Measurements from ENCODE around the gene NSD1. TPM values are rescaled to one million over a fixed set of nuclear protein-coding genes. Genes with fewer than 3 reads are reported as not detected.

The NSD1 gene
- total and polyA plus RNA-seq, 2 donors: 14.7 to 85.7 TPM

GRCh38 chr5:177093082-177093712 lies 40.4 kb upstream of the NSD1 start:
- H3K36me3 ChIP-seq (ENCODE audit: insufficient read depth): no peaks in the 10 kb centered on the region
- no peaks in the 10 kb centered on the region for H3K4me1 ChIP-seq (ENCODE audit: insufficient read depth)
- WGBS: 94% methylated on average over 40 of the region's 40 CpGs
- H3K27ac ChIP-seq (ENCODE audit: low read depth): no peak overlapping the region
- no peak for DNase-seq (ENCODE audit: extremely low spot score)
- H3K4me3 ChIP-seq (ENCODE audit: low read depth, low read length): no peak overlapping the region

DNA sequence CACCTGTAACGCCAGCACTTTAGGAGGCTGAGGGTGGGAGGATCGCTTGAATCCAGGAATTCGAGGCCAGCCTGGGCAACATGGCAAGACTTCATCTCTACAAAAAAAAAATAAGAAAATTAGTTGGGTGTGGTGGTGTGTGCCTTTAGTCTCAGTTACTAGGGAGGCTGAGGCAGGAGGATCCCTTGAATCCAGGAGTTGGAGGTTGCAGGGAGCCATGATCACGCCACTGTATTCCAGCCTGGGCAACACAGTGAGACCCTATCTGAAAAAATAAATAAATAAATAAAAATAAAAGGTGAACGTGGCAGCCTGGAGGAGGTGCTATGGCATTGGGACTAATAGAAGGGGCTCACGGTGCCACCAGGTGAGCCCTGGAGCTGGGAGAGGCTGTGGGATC lies 39.8 kb upstream of the NSD1 start:
- Histone ChIP-seq H3K36me3 (ENCODE audit: insufficient read depth) (no peaks in the 10 kb centered on the region), H3K4me3 (ENCODE audit: low read depth, low read length) (no peak overlapping the region), H3K4me1 (ENCODE audit: insufficient read depth) (no peaks in the 10 kb centered on the region), H3K27ac (ENCODE audit: low read depth) (no peak overlapping the region)
- DNase-seq (ENCODE audit: extremely low spot score): no peak
- WGBS: 96% methylated on average over 6 of the region's 6 CpGs

GRCh38 chr5:177094224-177095087 lies 39.1 kb upstream of the NSD1 start:
- 41% methylated on average over 12 of the region's 12 CpGs for WGBS
- Histone ChIP-seq H3K4me3 (ENCODE audit: low read depth, low read length) (no peak overlapping the region), H3K36me3 (ENCODE audit: insufficient read depth) (no peaks in the 10 kb centered on the region), H3K4me1 (ENCODE audit: insufficient read depth) (no peaks in the 10 kb centered on the region), H3K27ac (ENCODE audit: low read depth) (peak overlapping the region; percentile 55)
- no peak for DNase-seq (ENCODE audit: extremely low spot score)

GRCh38 chr5:177095088-177095669 lies 38.4 kb upstream of the NSD1 start:
- no peak for DNase-seq (ENCODE audit: extremely low spot score)
- Histone ChIP-seq H3K27ac (ENCODE audit: low read depth) (no peak overlapping the region), H3K4me3 (ENCODE audit: low read depth, low read length) (no peak overlapping the region), H3K4me1 (ENCODE audit: insufficient read depth) (no peaks in the 10 kb centered on the region), H3K36me3 (ENCODE audit: insufficient read depth) (no peaks in the 10 kb centered on the region)
- 74% methylated on average over 28 of the region's 28 CpGs for WGBS

DNA sequence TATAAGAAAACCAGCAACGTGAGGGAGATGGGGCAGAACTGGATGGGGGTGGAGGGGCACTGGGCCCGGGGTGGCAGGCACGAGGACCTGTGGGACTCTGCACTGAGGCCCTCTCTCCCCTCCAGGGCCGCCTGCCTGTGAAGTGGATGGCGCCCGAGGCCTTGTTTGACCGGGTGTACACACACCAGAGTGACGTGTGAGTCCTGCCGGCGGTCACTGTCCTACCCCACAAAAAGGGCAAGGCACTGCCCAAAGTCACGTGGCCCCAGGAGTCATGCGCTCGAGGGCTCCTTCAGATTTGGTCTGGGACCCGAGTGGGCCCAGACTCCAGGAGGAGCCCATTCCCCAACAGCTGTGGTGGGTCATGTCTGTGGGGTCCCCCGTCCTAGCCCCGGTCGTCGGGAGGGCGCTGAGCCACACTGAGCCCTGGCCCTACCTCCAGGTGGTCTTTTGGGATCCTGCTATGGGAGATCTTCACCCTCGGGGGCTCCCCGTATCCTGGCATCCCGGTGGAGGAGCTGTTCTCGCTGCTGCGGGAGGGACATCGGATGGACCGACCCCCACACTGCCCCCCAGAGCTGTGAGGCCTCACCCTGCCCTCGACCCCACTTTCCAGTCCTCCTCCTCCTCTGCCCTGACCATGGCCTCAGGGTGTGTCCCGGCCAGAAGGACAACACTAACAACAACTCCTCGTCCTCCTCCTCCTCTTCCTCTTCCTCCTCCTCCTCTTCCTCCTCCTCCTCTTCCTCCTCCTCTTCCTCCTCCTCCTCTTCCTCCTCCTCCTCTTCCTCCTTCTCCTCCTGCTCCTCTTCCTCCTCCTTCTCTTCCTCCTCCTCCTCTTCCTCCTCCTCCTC lies 37.2 kb upstream of the NSD1 start:
- Histone ChIP-seq H3K36me3 (ENCODE audit: insufficient read depth) (no peaks in the 10 kb centered on the region), H3K4me3 (ENCODE audit: low read depth, low read length) (no peak overlapping the region), H3K4me1 (ENCODE audit: insufficient read depth) (no peaks in the 10 kb centered on the region), H3K27ac (ENCODE audit: low read depth) (no peak overlapping the region)
- 87% methylated on average over 29 of the region's 29 CpGs for WGBS
- DNase-seq (ENCODE audit: extremely low spot score): no peak

DNA sequence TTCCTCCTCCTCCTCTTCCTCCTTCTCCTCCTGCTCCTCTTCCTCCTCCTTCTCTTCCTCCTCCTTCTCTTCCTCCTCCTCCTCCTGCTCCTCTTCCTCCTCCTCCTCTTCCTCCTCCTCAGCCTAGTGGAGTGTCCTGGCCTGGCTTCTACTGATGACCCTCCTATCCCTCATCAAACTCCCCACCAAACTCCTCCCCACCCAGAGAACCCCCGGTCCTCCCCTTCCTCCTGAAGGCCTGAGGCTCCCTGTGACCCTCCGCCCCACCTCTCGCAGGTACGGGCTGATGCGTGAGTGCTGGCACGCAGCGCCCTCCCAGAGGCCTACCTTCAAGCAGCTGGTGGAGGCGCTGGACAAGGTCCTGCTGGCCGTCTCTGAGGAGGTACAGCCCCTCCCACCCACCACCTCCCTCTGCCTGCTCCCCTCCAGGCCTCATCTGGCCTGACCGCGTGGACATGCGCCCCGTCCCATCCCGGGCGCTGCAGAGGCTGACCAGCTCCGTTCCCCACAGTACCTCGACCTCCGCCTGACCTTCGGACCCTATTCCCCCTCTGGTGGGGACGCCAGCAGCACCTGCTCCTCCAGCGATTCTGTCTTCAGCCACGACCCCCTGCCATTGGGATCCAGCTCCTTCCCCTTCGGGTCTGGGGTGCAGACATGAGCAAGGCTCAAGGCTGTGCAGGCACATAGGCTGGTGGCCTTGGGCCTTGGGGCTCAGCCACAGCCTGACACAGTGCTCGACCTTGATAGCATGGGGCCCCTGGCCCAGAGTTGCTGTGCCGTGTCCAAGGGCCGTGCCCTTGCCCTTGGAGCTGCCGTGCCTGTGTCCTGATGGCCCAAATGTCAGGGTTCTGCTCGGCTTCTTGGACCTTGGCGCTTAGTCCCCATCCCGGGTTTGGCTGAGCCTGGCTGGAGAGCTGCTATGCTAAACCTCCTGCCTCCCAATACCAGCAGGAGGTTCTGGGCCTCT lies 36.3 kb upstream of the NSD1 start:
- WGBS: 90% methylated on average over 30 of the region's 30 CpGs
- peak overlapping the region; percentile 14 for H3K27ac ChIP-seq (ENCODE audit: low read depth)
- H3K36me3 ChIP-seq (ENCODE audit: insufficient read depth): no peaks in the 10 kb centered on the region
- no peak for DNase-seq (ENCODE audit: extremely low spot score)
- no peak overlapping the region for H3K4me3 ChIP-seq (ENCODE audit: low read depth, low read length)
- H3K4me1 ChIP-seq (ENCODE audit: insufficient read depth): no peaks in the 10 kb centered on the region

GRCh38 chr5:177098120-177098469 lies 35.5 kb upstream of the NSD1 start:
- DNase-seq (ENCODE audit: extremely low spot score): no peak
- H3K27ac ChIP-seq (ENCODE audit: low read depth): peak overlapping the region; percentile 64
- H3K4me1 ChIP-seq (ENCODE audit: insufficient read depth): no peaks in the 10 kb centered on the region
- H3K4me3 ChIP-seq (ENCODE audit: low read depth, low read length): no peak overlapping the region
- no peaks in the 10 kb centered on the region for H3K36me3 ChIP-seq (ENCODE audit: insufficient read depth)
- WGBS: 67% methylated on average over 6 of the region's 6 CpGs

DNA sequence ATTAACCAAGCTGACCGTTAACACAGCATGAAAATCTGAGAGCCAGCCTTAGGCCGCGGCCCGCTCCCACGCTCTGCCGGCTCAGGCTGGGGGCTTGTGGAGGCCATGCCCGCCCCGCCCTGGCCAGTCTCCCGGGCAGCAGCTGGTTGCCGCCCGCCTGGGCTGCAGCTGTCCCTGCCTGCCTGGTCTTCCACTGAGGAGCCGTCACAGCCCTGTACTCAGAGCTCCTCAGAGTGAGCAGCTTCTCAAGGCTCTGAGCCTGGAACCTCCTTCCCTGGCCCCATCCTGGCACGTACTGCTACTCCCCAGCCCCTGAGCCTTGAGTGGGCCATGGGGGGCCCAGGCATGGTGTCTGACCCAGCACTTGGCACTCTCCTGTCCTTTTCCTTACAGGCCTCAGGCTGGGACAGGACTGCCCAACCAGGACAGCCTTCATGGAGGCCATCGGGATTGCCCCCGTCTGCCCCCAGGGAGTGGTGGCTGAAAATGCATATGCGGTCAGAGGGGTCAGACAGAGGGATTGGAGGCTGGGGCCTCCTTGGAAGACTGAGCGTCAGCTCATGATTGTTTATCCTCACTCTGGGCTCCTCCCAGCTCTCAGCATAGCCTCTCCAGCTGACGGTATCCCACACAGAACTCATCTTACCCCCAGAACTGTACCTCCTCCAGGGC lies 35.0 kb upstream of the NSD1 start:
- H3K27ac ChIP-seq (ENCODE audit: low read depth): peak overlapping the region; percentile 64
- H3K4me1 ChIP-seq (ENCODE audit: insufficient read depth): no peaks in the 10 kb centered on the region
- H3K4me3 ChIP-seq (ENCODE audit: low read depth, low read length): no peak overlapping the region
- H3K36me3 ChIP-seq (ENCODE audit: insufficient read depth): no peaks in the 10 kb centered on the region
- 50% methylated on average over 18 of the region's 18 CpGs for WGBS
- DNase-seq (ENCODE audit: extremely low spot score): no peak

DNA sequence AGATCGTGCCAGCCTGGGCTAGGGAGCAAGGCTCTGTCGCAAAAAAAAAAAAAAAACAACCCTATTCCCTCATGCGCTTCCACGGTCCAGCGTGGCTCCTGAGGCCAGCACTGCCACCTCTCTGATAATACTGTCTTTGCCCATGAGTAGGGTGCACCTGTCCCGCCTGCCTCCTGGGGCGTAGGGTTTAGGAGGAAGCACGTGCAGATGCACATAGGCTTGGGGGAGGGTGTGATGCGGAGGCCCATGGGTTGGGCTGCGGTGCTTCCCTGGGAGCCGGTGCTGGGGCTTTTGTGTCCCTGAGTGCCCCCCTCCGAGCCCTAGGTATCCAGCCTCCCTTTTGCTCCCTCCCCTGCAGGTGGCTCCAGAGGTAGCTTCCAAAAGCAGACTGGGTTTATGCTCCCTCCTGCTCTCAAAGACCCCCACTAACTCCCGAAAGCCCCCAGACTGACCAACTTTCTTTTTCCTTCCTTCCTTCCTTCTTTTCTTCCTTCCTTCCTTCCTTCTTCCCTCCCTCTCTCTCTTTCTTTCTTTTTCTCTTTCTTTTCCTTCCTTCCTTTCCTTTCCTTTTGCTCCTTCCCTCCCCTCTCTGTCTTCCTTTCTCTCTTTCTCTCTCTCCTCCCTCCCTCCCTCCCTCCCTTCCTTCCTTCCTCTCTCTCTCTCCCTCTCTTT lies 34.0 kb upstream of the NSD1 start:
- Histone ChIP-seq H3K4me3 (ENCODE audit: low read depth, low read length) (no peak overlapping the region), H3K36me3 (ENCODE audit: insufficient read depth) (no peaks in the 10 kb centered on the region), H3K4me1 (ENCODE audit: insufficient read depth) (no peaks in the 10 kb centered on the region), H3K27ac (ENCODE audit: low read depth) (no peak overlapping the region)
- DNase-seq (ENCODE audit: extremely low spot score): no peak
- WGBS: 67% methylated on average over 13 of the region's 13 CpGs

DNA sequence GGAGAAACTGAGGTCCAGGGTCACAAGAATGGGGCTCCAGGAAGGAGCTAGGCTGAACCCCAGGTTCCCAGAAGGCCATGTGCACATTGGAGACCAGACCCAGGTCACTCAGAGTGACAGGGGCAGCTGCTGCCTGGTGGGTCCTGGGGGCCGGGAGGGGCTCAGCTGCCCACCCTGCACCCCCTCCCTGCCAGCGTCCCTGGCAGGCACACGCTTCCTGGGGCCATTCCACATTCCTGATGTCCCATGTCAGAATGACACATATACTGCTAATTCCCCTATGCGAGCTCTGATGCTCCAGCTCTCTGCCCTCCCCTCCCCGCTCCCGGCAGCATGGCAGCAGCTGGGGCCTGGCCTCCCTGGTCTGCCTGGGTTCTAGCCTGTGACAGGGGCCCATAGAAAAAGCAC lies 32.9 kb upstream of the NSD1 start:
- WGBS: 40% methylated on average over 6 of the region's 6 CpGs
- no peaks in the 10 kb centered on the region for H3K36me3 ChIP-seq (ENCODE audit: insufficient read depth)
- H3K27ac ChIP-seq (ENCODE audit: low read depth): no peak overlapping the region
- H3K4me1 ChIP-seq (ENCODE audit: insufficient read depth): no peaks in the 10 kb centered on the region
- DNase-seq (ENCODE audit: extremely low spot score): no peak
- no peak overlapping the region for H3K4me3 ChIP-seq (ENCODE audit: low read depth, low read length)

DNA sequence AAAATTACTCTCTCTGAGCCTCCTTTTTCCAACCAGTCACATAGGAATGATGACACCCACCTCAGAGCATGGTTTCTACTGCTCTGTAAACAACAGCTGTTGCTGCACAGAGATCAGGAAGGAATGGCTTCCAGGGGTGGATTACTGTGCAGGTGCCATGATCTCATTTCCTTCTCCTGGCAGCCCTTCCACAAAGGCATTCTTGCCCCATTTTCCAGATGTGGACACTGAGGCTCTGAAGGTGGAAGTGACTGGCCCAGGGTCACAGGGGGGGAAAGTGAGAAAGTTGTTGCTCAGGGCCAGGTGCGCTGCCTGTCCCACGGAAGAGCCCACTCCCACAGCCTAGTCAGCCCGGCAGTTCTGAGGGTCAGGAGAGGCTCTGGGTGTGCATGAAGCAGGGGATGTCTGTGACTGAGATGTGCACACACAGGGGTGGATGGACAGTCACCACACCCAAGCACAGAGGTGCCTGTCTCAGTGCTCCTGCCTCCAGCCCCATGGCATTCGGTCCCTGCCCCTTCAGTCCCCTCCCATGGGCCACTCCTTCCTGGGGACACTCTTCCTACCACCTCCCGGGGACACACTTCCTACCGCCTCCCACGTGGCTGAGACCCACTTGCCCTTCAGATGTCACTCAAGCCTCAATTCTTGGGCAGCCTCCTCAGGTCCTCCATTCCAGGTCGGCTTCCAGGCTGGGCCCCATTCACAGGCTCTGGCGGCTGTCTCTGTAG lies 29.9 kb upstream of the NSD1 start:
- DNase-seq (ENCODE audit: extremely low spot score): no peak
- WGBS: 75% methylated on average over 9 of the region's 9 CpGs
- no peaks in the 10 kb centered on the region for H3K4me1 ChIP-seq (ENCODE audit: insufficient read depth)
- no peak overlapping the region for H3K4me3 ChIP-seq (ENCODE audit: low read depth, low read length)
- H3K36me3 ChIP-seq (ENCODE audit: insufficient read depth): no peaks in the 10 kb centered on the region
- no peak overlapping the region for H3K27ac ChIP-seq (ENCODE audit: low read depth)

Data from urinary bladder (tissue), 4 donors.